Gastroesophageal sphincter (tissue), 3 donors: ENCODE data around the gene IFNL3.

Experiments
- CTCF ChIP-seq, 4 experiments: fragments of 200-600 bp in 2 of 4; fragments of 450-650 bp in 2 of 4; sonication (generic) in 1 of 4; IDR thresholded peaks; one replicate each; pipeline ENCODE4 v1.5.1; 2017 to 2019; ENCODE audit warnings: antibody characterized with exemption in 4 of 4, mild to moderate bottlenecking in 2 of 4, moderate library complexity in 2 of 4
- POLR2A ChIP-seq, 2 donors: fragments of 450-650 bp; IDR thresholded peaks; one replicate each; pipeline ENCODE4 v1.6.1; 2017; ENCODE audit warnings: antibody characterized with exemption in 2 of 2, mild to moderate bottlenecking in 2 of 2, moderate library complexity in 1 of 2
- POLR2AphosphoS5 ChIP-seq: sonication (generic); formaldehyde crosslinking; IDR thresholded peaks from one replicate; pipeline ENCODE4 v1.6.1; 2017; ENCODE audit warnings: antibody characterized with exemption

GRCh38 chr19:39194832-39195542 lies 49.8 kb downstream of the IFNL3 start:
- TF ChIP-seq CTCF (IDR thresholded peaks at IDR 0.05) (no peak), POLR2AphosphoS5 (no peak), POLR2A (IDR thresholded peaks at IDR 0.05) (no peak)
